Nephron (organoid): Measurements from ENCODE around the gene CCDC63.

Experiments used
- H3K27ac Mint-ChIP-seq, 3 experiments: 2 replicates each; pipeline ENCODE4 v1.8.0; 2020; ENCODE audit warnings: mixed read lengths in 3 of 3, mild to moderate bottlenecking in 2 of 3, moderate library complexity in 1 of 3
- H3K27me3 Mint-ChIP-seq: 2 replicates; pipeline ENCODE4 v1.8.0; 2021; ENCODE audit warnings: low read depth, mild to moderate bottlenecking, moderate library complexity, mixed read lengths
- H3K36me3 Mint-ChIP-seq: 2 replicates; pipeline ENCODE4 v1.8.0; 2020; ENCODE audit warnings: low read depth, mixed read lengths
- H3K4me1 Mint-ChIP-seq: 2 replicates; pipeline ENCODE4 v1.8.0; 2020; ENCODE audit warnings: mixed read lengths
- H3K4me3 Mint-ChIP-seq, 3 experiments: 2 replicates each; pipeline ENCODE4 v1.8.0; 2020; ENCODE audit warnings: mild to moderate bottlenecking in 3 of 3, mixed read lengths in 3 of 3, moderate library complexity in 2 of 3
- H3K9me3 Mint-ChIP-seq: 2 replicates; pipeline ENCODE4 v1.8.0; 2020; ENCODE audit warnings: mixed read lengths
- CTCF ChIP-seq, 3 experiments: fragments of 200-600 bp; sonication (generic); IDR thresholded peaks; one replicate each; pipeline ENCODE4 v1.5.0; 2021; ENCODE audit warnings: antibody characterized with exemption in 3 of 3; ENCODE audit not compliant: unreplicated experiment in 3 of 3

CCDC63 gene

GRCh38 chr12:110818511-110818910 lies 28.3 kb upstream of the CCDC63 start:
- no peak for TF ChIP-seq CTCF (IDR thresholded peaks at IDR 0.05; ENCODE audit: unreplicated experiment in 3 of 3)
- H3K4me3 Mint-ChIP-seq, result no peak overlapping the region
- H3K27me3 Mint-ChIP-seq, result peaks cover 15% of the 10 kb centered on the region
- no peaks in the 10 kb centered on the region for H3K4me1 Mint-ChIP-seq
- H3K27ac Mint-ChIP-seq, result no peak overlapping the region
- H3K9me3 Mint-ChIP-seq, result no peaks in the 10 kb centered on the region
- no peaks in the 10 kb centered on the region for H3K36me3 Mint-ChIP-seq

GRCh38 chr12:110819150-110819549 lies 27.6 kb upstream of the CCDC63 start:
- no peaks in the 10 kb centered on the region for H3K9me3 Mint-ChIP-seq
- H3K27me3 Mint-ChIP-seq, result peaks cover 20% of the 10 kb centered on the region
- no peaks in the 10 kb centered on the region for H3K36me3 Mint-ChIP-seq
- H3K4me3 Mint-ChIP-seq, result no peak overlapping the region
- no peaks in the 10 kb centered on the region for H3K4me1 Mint-ChIP-seq
- no peak overlapping the region for H3K27ac Mint-ChIP-seq
- no peak for TF ChIP-seq CTCF (IDR thresholded peaks at IDR 0.05; ENCODE audit: unreplicated experiment in 3 of 3)

GRCh38 chr12:110819646-110820045 lies 27.1 kb upstream of the CCDC63 start:
- Mint-ChIP-seq H3K27ac (no peak overlapping the region), H3K4me3 (no peak overlapping the region), H3K4me1 (no peaks in the 10 kb centered on the region), H3K9me3 (no peaks in the 10 kb centered on the region), H3K27me3 (peaks cover 20% of the 10 kb centered on the region), H3K36me3 (no peaks in the 10 kb centered on the region)
- no peak for TF ChIP-seq CTCF (IDR thresholded peaks at IDR 0.05; ENCODE audit: unreplicated experiment in 3 of 3)

GRCh38 chr12:110821917-110822316 lies 24.9 kb upstream of the CCDC63 start:
- Mint-ChIP-seq H3K4me1 (no peaks in the 10 kb centered on the region), H3K4me3 (no peak overlapping the region), H3K36me3 (no peaks in the 10 kb centered on the region), H3K27ac (no peak overlapping the region), H3K9me3 (no peaks in the 10 kb centered on the region), H3K27me3 (peaks cover 20% of the 10 kb centered on the region)
- no peak for TF ChIP-seq CTCF (IDR thresholded peaks at IDR 0.05; ENCODE audit: unreplicated experiment in 3 of 3)

- Mint-ChIP-seq H3K4me1 (no peaks in the 10 kb centered on the region), H3K27me3 (peaks cover 27% of the 10 kb centered on the region), H3K27ac (no peak overlapping the region), H3K36me3 (no peaks in the 10 kb centered on the region), H3K4me3 (no peak overlapping the region), H3K9me3 (no peaks in the 10 kb centered on the region)
- no peak for TF ChIP-seq CTCF (IDR thresholded peaks at IDR 0.05; ENCODE audit: unreplicated experiment in 3 of 3)
Measured at GRCh38 chr12:110822821-110823415, 23.9 kb upstream of the CCDC63 start.

GRCh38 chr12:110824342-110824741 lies 22.4 kb upstream of the CCDC63 start:
- no peak for TF ChIP-seq CTCF (IDR thresholded peaks at IDR 0.05; ENCODE audit: unreplicated experiment in 3 of 3)
- Mint-ChIP-seq H3K27ac (no peak overlapping the region), H3K9me3 (no peaks in the 10 kb centered on the region), H3K36me3 (no peaks in the 10 kb centered on the region), H3K4me1 (no peaks in the 10 kb centered on the region), H3K4me3 (no peak overlapping the region), H3K27me3 (peaks cover 29% of the 10 kb centered on the region)
